ENCODE results near the gene ZMAT5.

The ZMAT5 gene

GRCh38 chr22:29683536-29683935 is 83.3 kb downstream of the ZMAT5 start:
- no peak for DNase-seq (ENCODE audit: low spot score)

All from germinal center (tissue), 1 donor.